Measurements from ENCODE around the gene DEFB132.
A peak's percentile ranks its signal among the peaks of the same experiment; 100 is the strongest.
"Not testable (repeated sequence)": the region's sequence is repeated elsewhere in the genome, so short reads cannot be mapped to it uniquely, and the experiment has no call there.

Gene DEFB132

GRCh38 chr20:257419-257818, at the start of gene DEFB132:
Gene DEFB132 (plus strand): TSS chr20:257724. CDS start chr20:257779, 55 bp downstream.
- DNase-seq = no peak

- DNase-seq = peak; percentile 82
Measured at GRCh38 chr20:208942-209566, 48.5 kb upstream of the DEFB132 start.

- DNase-seq = no peak
Measured at GRCh38 chr20:210809-211502, 46.6 kb upstream of the DEFB132 start.

- DNase-seq = no peak
Measured at GRCh38 chr20:214383-214782, 43.1 kb upstream of the DEFB132 start.

- DNase-seq = no peak
Measured at GRCh38 chr20:215796-216195, 41.7 kb upstream of the DEFB132 start.

GRCh38 chr20:217266-217665, 40.3 kb upstream of the DEFB132 start:
- no peak for DNase-seq

GRCh38 chr20:219290-220115, 38.0 kb upstream of the DEFB132 start:
- peak; percentile 67 for DNase-seq

- DNase-seq = no peak
Measured at GRCh38 chr20:221258-221830, 36.2 kb upstream of the DEFB132 start.

- DNase-seq = not testable (repeated sequence)
Measured at GRCh38 chr20:225879-226278, 31.6 kb upstream of the DEFB132 start.

- DNase-seq = no peak
Measured at GRCh38 chr20:226958-227357, 30.6 kb upstream of the DEFB132 start, which contains the start of gene DEFB129. Gene DEFB129 (plus strand): TSS chr20:227258. CDS start chr20:227289, 31 bp downstream.

- no peak for DNase-seq
Measured at GRCh38 chr20:227439-228105, 30.0 kb upstream of the DEFB132 start.

GRCh38 chr20:235891-236290, 21.6 kb upstream of the DEFB132 start:
- DNase-seq = peak; percentile 31

GRCh38 chr20:237489-237888, 20.0 kb upstream of the DEFB132 start:
- DNase-seq = no peak

- no peak for DNase-seq
Measured at GRCh38 chr20:237929-238328, 19.6 kb upstream of the DEFB132 start.

- no peak for DNase-seq
Measured at GRCh38 chr20:242905-243304, 14.6 kb upstream of the DEFB132 start.

GRCh38 chr20:251354-251753, 6.2 kb upstream of the DEFB132 start:
- DNase-seq = no peak

GRCh38 chr20:252801-253200, 4.7 kb upstream of the DEFB132 start:
- no peak for DNase-seq

GRCh38 chr20:253447-253846, 4.1 kb upstream of the DEFB132 start:
- not testable (repeated sequence) for DNase-seq

- DNase-seq = no peak
Measured at GRCh38 chr20:258269-258858, 840 bp downstream of the DEFB132 start.

- DNase-seq = no peak
Measured at GRCh38 chr20:258963-259362, 1.4 kb downstream of the DEFB132 start.

- no peak for DNase-seq
Measured at GRCh38 chr20:259981-260380, 2.5 kb downstream of the DEFB132 start.

- no peak for DNase-seq
Measured at GRCh38 chr20:263701-264100, 6.2 kb downstream of the DEFB132 start.
